Testis (tissue), 3 donors: ENCODE measurements around the gene SPATA3. TPM values are rescaled to one million over a fixed set of nuclear protein-coding genes. Genes with fewer than 3 reads are reported as not detected.
A peak's percentile ranks its signal among the peaks of the same experiment; 100 is the strongest.

Source experiments
- DNase-seq: peaks from one replicate; pipeline ENCODE4 v3.0.0-alpha.2; 2019
- H3K27ac ChIP-seq, 2 donors: fragments of 200-600 bp; sonication (generic); one replicate each; pipeline ENCODE4 v1.5.1; 2019
- H3K27me3 ChIP-seq: fragments of 200-600 bp; sonication (generic); one replicate; pipeline ENCODE4 v1.5.1; 2019
- H3K36me3 ChIP-seq: fragments of 200-600 bp; sonication (generic); one replicate; pipeline ENCODE4 v1.5.1; 2017; ENCODE audit warnings: low read depth; ENCODE audit errors: missing control alignments
- H3K4me1 ChIP-seq: fragments of 200-600 bp; sonication (generic); one replicate; pipeline ENCODE4 v1.5.1; 2019
- H3K4me3 ChIP-seq, 2 donors: fragments of 200-600 bp; sonication (generic); one replicate each; pipeline ENCODE4 v1.5.1; 2017 to 2019
- H3K9me3 ChIP-seq: fragments of 200-600 bp; sonication (generic); one replicate; pipeline ENCODE4 v1.5.1; 2017
- CTCF ChIP-seq, 3 experiments: fragments of 450-650 bp in 2 of 3; fragments of 200-600 bp in 1 of 3; sonication (generic) in 1 of 3; IDR thresholded peaks; one replicate each; pipeline ENCODE4 v1.5.1; 2016 to 2019; ENCODE audit warnings: antibody characterized with exemption in 3 of 3, mild to moderate bottlenecking in 2 of 3, moderate library complexity in 1 of 3
- POLR2A ChIP-seq: fragments of 450-650 bp; IDR thresholded peaks from one replicate; pipeline ENCODE4 v1.6.1; 2017; ENCODE audit warnings: antibody characterized with exemption, mild to moderate bottlenecking, moderate library complexity
- WGBS, 2 donors: methylation state at CpG; one replicate each; pipeline ENCODE4 v1.1.5; 2018; 5-methylcytosine and 5-hydroxymethylcytosine counted together
- intact Hi-C: fragments of 100-400 bp; cut with DNase I; formaldehyde crosslinking; loops from one replicate; pipeline ENCODE4 v1.15.1; 2023; ENCODE audit warnings: low total_unique reads
- polyA plus RNA-seq: library from polyadenylated mRNA; stranded (reverse); fragments of 350-450 nt; fragmentation: Illumina TruSeq; extraction: RNeasy Lipid Tissue Mini Kit (QIAGEN cat#74804); gene quantifications from one replicate; pipeline ENCODE4 v1.2.3, GENCODE V29; 2014; ENCODE audit warnings: low read depth, low replicate concordance; ENCODE audit not compliant: insufficient read depth
- total RNA-seq, 2 donors: library from RNA; depleted of rRNA; stranded (reverse); fragments of >200 nt; gene quantifications; one replicate each; pipeline ENCODE4 v1.2.3, GENCODE V29; 2016

SPATA3 gene
- total and polyA plus RNA-seq, 3 donors from 2014 or later: 18.6 to 211 (median 127) TPM

- 71 to 75% methylated on average over 8 of the region's 8 CpGs for WGBS, 2 donors
- Histone ChIP-seq H3K4me1 (peaks cover 15% of the 10 kb centered on the region), H3K9me3 (no peaks in the 10 kb centered on the region), H3K27ac (peak overlapping the region; percentile 16 to 65), H3K4me3 (no peak overlapping the region), H3K27me3 (no peaks in the 10 kb centered on the region), H3K36me3 (no peaks in the 10 kb centered on the region)
- no peak for TF ChIP-seq CTCF (IDR thresholded peaks at IDR 0.05)
- no peak for TF ChIP-seq POLR2A
- DNase-seq: no peak
- intact Hi-C loops: no loop called here
Observed at GRCh38 chr2:230958820-230959756, 36.8 kb upstream of the SPATA3 start.

DNA sequence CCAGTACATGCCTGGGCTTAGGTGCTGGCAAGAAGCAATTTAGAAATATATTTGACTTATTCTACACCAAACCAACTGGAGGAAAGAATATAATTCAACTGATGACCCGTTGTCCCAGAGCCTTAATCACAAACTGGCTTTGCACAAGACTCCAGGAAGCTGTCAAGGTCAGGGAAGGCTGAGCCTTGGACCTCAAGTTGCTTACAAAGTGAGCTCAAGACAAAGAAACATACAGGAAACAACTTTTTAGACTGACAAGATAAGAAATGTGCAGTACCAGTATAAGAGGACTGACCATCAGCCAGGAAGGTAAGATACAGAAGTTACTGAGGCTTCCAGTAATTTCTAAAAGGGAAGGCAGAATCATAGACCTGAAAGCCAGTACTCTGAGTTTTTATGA is 35.9 kb upstream of the SPATA3 start:
- intact Hi-C loops: no loop called here
- Histone ChIP-seq H3K4me3 (no peak overlapping the region), H3K27me3 (no peaks in the 10 kb centered on the region), H3K36me3 (no peaks in the 10 kb centered on the region), H3K9me3 (no peaks in the 10 kb centered on the region), H3K4me1 (peaks cover 15% of the 10 kb centered on the region), H3K27ac (peak overlapping the region; percentile 60 to 65)
- TF ChIP-seq CTCF (IDR thresholded peaks at IDR 0.05): no peak
- no peak for TF ChIP-seq POLR2A
- WGBS, 2 donors: 45 to 52% methylated on average over 1 of the region's 1 CpG
- DNase-seq: peak; percentile 52

DNA sequence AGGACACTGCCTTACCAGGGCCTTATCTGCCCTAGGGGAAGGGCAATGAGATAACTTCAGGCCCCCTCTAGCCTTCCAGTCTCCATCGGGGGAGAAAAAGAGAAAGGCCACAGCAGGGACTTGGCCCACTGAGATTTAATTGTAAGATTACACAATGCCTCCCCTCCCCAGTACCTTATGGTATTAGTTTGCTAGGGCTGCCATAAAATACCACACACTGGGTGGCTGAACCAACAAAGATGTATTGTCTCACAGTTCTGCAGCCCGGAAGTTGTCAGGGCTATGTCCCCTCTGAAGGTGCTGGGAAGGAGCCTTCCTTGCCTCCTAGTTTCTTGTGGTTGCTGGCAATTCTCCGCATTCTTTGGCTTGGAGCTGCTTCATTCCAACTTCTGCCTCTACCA is 34.8 kb upstream of the SPATA3 start:
- DNase-seq: no peak
- 52 to 60% methylated on average over 3 of the region's 3 CpGs for WGBS, 2 donors
- H3K27ac ChIP-seq: peak overlapping the region; percentile 60 to 65

GRCh38 chr2:230964136-230964730 is 31.7 kb upstream of the SPATA3 start:
- H3K4me3 ChIP-seq: peak overlapping the region in 1 of 2 donors; percentile 44
- no peaks in the 10 kb centered on the region for H3K27me3 ChIP-seq
- TF ChIP-seq POLR2A (no peak), CTCF (IDR thresholded peaks at IDR 0.05) (no peak)
- H3K4me1 ChIP-seq: peaks cover 8% of the 10 kb centered on the region
- intact Hi-C loops: no loop called here
- 83 to 88% methylated on average over 6 to 33 of the region's 36 CpGs for WGBS, 2 donors
- no peak overlapping the region for H3K27ac ChIP-seq
- no peak for DNase-seq
- H3K9me3 ChIP-seq: no peaks in the 10 kb centered on the region
- no peaks in the 10 kb centered on the region for H3K36me3 ChIP-seq

More for the DNA sequence above, 34.8 kb upstream of the SPATA3 start:
- Histone ChIP-seq H3K36me3 (no peaks in the 10 kb centered on the region), H3K4me3 (no peak overlapping the region), H3K9me3 (no peaks in the 10 kb centered on the region), H3K27me3 (no peaks in the 10 kb centered on the region), H3K4me1 (peaks cover 15% of the 10 kb centered on the region)
- intact Hi-C loops: no loop called here
- TF ChIP-seq POLR2A (no peak), CTCF (IDR thresholded peaks at IDR 0.05) (no peak)
